Measurements from ENCODE around the gene CMIP. TPM values are rescaled to one million over a fixed set of nuclear protein-coding genes. Genes with fewer than 3 reads are reported as not detected.

CMIP gene
- total and polyA plus RNA-seq, 10 of the 15 experiments (the other 5 are each of a cell fraction or from before 2014, with no cell fraction given): 1.2 to 43.2 (median 4.4) TPM

DNA sequence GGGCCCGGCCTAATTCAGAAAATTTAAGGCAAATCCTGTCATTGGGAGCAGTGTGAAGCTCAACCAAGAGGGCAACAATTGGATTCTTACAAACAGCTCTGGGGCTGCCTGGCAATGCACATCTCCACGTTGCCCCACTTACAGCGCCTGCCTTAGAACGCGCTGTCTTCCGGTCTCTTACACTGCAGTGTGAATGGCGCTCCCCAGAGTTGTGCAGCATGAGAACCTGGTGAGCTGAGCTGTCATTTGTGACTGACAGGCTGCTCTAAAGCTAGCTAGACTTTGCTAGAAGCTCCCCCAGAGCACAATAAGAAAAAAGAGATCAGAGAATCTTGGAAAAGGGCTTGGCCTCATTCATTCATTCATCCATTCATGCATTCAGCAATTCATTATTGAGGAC is 270.0 kb downstream of the CMIP start:
- in situ Hi-C loops (cut with MboI): no loop called here
- H4K20me1 ChIP-seq (ENCODE audit: control insufficient read depth, insufficient read depth): no peaks in the 10 kb centered on the region
- H3K9ac ChIP-seq (ENCODE audit: control insufficient read depth, insufficient read depth, low read length): peak overlapping the region; percentile 65
- no peaks in the 10 kb centered on the region; a peak in 1 of 4 replicates for H3K36me3 ChIP-seq (ENCODE audit: control insufficient read depth in 2 of 2, insufficient read depth in 2 of 2, low read length in 1 of 2)
- intact Hi-C loops (cut with micrococcal nuclease; ENCODE audit: unreplicated experiment): no loop called here
- TF ChIP-seq NR2F1 (conservative IDR thresholded peaks at IDR 0.05) (no peak), ZNF24 (IDR thresholded peaks at IDR 0.05) (peak; percentile 26; the same call in 1 of the 2 replicates), JUND (IDR thresholded peaks at IDR 0.05; ENCODE audit: low read depth, low read length) (no peak), FOXM1 (IDR thresholded peaks at IDR 0.05; ENCODE audit: low read depth, low read length) (no peak), MEF2B (IDR thresholded peaks at IDR 0.05; ENCODE audit: partially characterized antibody, poor library complexity, severe bottlenecking) (no peak), POLR2AphosphoS5 (IDR thresholded peaks at IDR 0.05; ENCODE audit: low read length) (no peak)
- TF ChIP-seq, protein P1, sequence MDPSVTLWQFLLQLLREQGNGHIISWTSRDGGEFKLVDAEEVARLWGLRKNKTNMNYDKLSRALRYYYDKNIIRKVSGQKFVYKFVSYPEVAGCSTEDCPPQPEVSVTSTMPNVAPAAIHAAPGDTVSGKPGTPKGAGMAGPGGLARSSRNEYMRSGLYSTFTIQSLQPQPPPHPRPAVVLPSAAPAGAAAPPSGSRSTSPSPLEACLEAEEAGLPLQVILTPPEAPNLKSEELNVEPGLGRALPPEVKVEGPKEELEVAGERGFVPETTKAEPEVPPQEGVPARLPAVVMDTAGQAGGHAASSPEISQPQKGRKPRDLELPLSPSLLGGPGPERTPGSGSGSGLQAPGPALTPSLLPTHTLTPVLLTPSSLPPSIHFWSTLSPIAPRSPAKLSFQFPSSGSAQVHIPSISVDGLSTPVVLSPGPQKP (IDR thresholded peaks at IDR 0.05; ENCODE audit: low read depth, low read length): no peak
- TF ChIP-seq, protein P2, sequence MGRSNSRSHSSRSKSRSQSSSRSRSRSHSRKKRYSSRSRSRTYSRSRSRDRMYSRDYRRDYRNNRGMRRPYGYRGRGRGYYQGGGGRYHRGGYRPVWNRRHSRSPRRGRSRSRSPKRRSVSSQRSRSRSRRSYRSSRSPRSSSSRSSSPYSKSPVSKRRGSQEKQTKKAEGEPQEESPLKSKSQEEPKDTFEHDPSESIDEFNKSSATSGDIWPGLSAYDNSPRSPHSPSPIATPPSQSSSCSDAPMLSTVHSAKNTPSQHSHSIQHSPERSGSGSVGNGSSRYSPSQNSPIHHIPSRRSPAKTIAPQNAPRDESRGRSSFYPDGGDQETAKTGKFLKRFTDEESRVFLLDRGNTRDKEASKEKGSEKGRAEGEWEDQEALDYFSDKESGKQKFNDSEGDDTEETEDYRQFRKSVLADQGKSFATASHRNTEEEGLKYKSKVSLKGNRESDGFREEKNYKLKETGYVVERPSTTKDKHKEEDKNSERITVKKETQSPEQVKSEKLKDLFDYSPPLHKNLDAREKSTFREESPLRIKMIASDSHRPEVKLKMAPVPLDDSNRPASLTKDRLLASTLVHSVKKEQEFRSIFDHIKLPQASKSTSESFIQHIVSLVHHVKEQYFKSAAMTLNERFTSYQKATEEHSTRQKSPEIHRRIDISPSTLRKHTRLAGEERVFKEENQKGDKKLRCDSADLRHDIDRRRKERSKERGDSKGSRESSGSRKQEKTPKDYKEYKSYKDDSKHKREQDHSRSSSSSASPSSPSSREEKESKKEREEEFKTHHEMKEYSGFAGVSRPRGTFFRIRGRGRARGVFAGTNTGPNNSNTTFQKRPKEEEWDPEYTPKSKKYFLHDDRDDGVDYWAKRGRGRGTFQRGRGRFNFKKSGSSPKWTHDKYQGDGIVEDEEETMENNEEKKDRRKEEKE (IDR thresholded peaks at IDR 0.05): no peak
- TF ChIP-seq, protein P3, sequence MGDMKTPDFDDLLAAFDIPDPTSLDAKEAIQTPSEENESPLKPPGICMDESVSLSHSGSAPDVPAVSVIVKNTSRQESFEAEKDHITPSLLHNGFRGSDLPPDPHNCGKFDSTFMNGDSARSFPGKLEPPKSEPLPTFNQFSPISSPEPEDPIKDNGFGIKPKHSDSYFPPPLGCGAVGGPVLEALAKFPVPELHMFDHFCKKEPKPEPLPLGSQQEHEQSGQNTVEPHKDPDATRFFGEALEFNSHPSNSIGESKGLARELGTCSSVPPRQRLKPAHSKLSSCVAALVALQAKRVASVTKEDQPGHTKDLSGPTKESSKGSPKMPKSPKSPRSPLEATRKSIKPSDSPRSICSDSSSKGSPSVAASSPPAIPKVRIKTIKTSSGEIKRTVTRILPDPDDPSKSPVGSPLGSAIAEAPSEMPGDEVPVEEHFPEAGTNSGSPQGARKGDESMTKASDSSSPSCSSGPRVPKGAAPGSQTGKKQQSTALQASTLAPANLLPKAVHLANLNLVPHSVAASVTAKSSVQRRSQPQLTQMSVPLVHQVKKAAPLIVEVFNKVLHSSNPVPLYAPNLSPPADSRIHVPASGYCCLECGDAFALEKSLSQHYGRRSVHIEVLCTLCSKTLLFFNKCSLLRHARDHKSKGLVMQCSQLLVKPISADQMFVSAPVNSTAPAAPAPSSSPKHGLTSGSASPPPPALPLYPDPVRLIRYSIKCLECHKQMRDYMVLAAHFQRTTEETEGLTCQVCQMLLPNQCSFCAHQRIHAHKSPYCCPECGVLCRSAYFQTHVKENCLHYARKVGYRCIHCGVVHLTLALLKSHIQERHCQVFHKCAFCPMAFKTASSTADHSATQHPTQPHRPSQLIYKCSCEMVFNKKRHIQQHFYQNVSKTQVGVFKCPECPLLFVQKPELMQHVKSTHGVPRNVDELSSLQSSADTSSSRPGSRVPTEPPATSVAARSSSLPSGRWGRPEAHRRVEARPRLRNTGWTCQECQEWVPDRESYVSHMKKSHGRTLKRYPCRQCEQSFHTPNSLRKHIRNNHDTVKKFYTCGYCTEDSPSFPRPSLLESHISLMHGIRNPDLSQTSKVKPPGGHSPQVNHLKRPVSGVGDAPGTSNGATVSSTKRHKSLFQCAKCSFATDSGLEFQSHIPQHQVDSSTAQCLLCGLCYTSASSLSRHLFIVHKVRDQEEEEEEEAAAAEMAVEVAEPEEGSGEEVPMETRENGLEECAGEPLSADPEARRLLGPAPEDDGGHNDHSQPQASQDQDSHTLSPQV (IDR thresholded peaks at IDR 0.05): no peak
- TF ChIP-seq, protein P4, sequence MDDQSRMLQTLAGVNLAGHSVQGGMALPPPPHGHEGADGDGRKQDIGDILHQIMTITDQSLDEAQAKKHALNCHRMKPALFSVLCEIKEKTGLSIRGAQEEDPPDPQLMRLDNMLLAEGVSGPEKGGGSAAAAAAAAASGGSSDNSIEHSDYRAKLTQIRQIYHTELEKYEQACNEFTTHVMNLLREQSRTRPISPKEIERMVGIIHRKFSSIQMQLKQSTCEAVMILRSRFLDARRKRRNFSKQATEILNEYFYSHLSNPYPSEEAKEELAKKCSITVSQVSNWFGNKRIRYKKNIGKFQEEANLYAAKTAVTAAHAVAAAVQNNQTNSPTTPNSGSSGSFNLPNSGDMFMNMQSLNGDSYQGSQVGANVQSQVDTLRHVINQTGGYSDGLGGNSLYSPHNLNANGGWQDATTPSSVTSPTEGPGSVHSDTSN (IDR thresholded peaks at IDR 0.05; ENCODE audit: insufficient replicate concordance, low read depth, low read length): peak; percentile 28
- TF ChIP-seq, protein P5, sequence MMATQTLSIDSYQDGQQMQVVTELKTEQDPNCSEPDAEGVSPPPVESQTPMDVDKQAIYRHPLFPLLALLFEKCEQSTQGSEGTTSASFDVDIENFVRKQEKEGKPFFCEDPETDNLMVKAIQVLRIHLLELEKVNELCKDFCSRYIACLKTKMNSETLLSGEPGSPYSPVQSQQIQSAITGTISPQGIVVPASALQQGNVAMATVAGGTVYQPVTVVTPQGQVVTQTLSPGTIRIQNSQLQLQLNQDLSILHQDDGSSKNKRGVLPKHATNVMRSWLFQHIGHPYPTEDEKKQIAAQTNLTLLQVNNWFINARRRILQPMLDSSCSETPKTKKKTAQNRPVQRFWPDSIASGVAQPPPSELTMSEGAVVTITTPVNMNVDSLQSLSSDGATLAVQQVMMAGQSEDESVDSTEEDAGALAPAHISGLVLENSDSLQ (IDR thresholded peaks at IDR 0.05): peak; percentile 49; the same call in 1 of the 2 replicates
- H3K27ac ChIP-seq (ENCODE audit: control insufficient read depth, insufficient read depth): peak overlapping the region; percentile 75
- no peak overlapping the region; the same call in 1 of the 2 replicates for H2AFZ ChIP-seq (ENCODE audit: control insufficient read depth, low read depth, low read length)
- ChIA-PET CTCF (interaction anchor here (0.6 to 3.0 kb wide), 14 partner anchors 8 to 840 kb away, joined by 3 to 13 read pairs (median 5); no protein-coding TSS in a partner anchor), POLR2A (interaction anchor here (0.5 to 2.2 kb wide), 8 partner anchors 15 to 727 kb away, joined by 3 to 8 read pairs (median 6); no protein-coding TSS in a partner anchor), RAD21 (ENCODE audit: unreplicated experiment) (interaction anchor here (0.6 to 2.8 kb wide), 17 partner anchors 10 to 717 kb away, joined by 3 to 15 read pairs (median 4); no protein-coding TSS in a partner anchor), SMC1A (ENCODE audit: uncharacterized antibody, unreplicated experiment) (interaction anchor here (0.6 to 2.3 kb wide), 21 partner anchors 9 to 347 kb away, joined by 3 to 8 read pairs (median 4); no protein-coding TSS in a partner anchor)
- WGBS (ENCODE audit: insufficient coverage, insufficient replicate concordance, low lambda C conversion rate, missing lambda C conversion rate): 95% methylated on average over 7 of the region's 7 CpGs
- H3K79me2 ChIP-seq (ENCODE audit: control insufficient read depth, insufficient read depth, low read length): no peaks in the 10 kb centered on the region
- peaks cover 34% of the 10 kb centered on the region for H3K4me1 ChIP-seq (ENCODE audit: control insufficient read depth, insufficient read depth, low read length)
- BruUV-seq (replicated peaks): no TSS peak
- FAIRE-seq (no peak), ATAC-seq (no peak), DNase-seq (ENCODE audit: low read depth, low spot score) (no peak)
- H3K9me3 ChIP-seq (replicated peaks; ENCODE audit: control insufficient read depth, insufficient read depth, low read length): no peaks in the 10 kb centered on the region
- no peaks in the 10 kb centered on the region for H3K27me3 ChIP-seq (replicated peaks in 1 of 2; ENCODE audit: control insufficient read depth in 2 of 2, insufficient read depth in 2 of 2, low read length in 1 of 2)
- H3K4me2 ChIP-seq (ENCODE audit: control insufficient read depth, insufficient read depth): peak overlapping the region; percentile 21; the same call in 1 of the 2 replicates
- H3K4me3 ChIP-seq: no peak overlapping the region; the same call in 1 of the 2 replicates

All from GM12878 (cell line).